H1 (cell line): ENCODE results near the gene USP17L21. TPM values are rescaled to one million over a fixed set of nuclear protein-coding genes. Genes with fewer than 3 reads are reported as not detected.
"Not testable (repeated sequence)": the region's sequence is repeated elsewhere in the genome, so short reads cannot be mapped to it uniquely, and the experiment has no call there.

Source experiments
- CTCF ChIA-PET: fragments of 300-600 bp; sonication (Branson Sonifier 250); formaldehyde crosslinking; loops from one replicate; lab custom pipeline; 2021; ENCODE audit not compliant: partially characterized antibody; lab: Charles Lee
- POLR2A ChIA-PET: fragments of 300-600 bp; sonication (Branson Sonifier 250); formaldehyde crosslinking; loops from one replicate; lab custom pipeline; 2021; ENCODE audit warnings: inconsistent platforms; ENCODE audit not compliant: partially characterized antibody; lab: Charles Lee
- DNase-seq, 2 experiments: peaks; one replicate each; pipeline versions ENCODE4 v3.0.0 to v3.0.0-alpha.2; 2010 to 2022; ENCODE audit warnings: low spot score in 2 of 2, low read depth in 1 of 2, mixed read lengths in 1 of 2
- FAIRE-seq: peaks from 2 replicates; lab custom pipeline; 2011; peaks lifted over from hg19 to GRCh38; lab: Jason Lieb, UNC
- H2AFZ ChIP-seq: 2 replicates; pipeline ENCODE4 v1.8.1; 2012; ENCODE audit warnings: low read length, inconsistent platforms
- H2AK5ac ChIP-seq: 2 replicates; pipeline ENCODE4 v1.6.1; 2013; ENCODE audit warnings: low read depth, low read length
- H2BK120ac ChIP-seq: replicated peaks from 2 replicates; pipeline ENCODE3; 2013; ENCODE audit warnings: low read depth, low read length, inconsistent platforms
- H2BK12ac ChIP-seq: 2 replicates; pipeline ENCODE4 v1.6.1; 2013; ENCODE audit warnings: low read depth, low read length
- H2BK15ac ChIP-seq: 2 replicates; pipeline ENCODE4 v1.6.1; 2013; ENCODE audit warnings: low read length
- H2BK20ac ChIP-seq: 2 replicates; pipeline ENCODE4 v1.6.1; 2013; ENCODE audit warnings: low read length
- H2BK5ac ChIP-seq: 2 replicates; pipeline ENCODE4 v1.6.1; 2013; ENCODE audit warnings: low read depth, low read length
- H3K14ac ChIP-seq: 2 replicates; pipeline ENCODE4 v1.6.1; 2013; ENCODE audit warnings: inconsistent platforms; ENCODE audit not compliant: insufficient read length
- H3K18ac ChIP-seq: 2 replicates; pipeline ENCODE4 v1.6.1; 2013; ENCODE audit warnings: low read length; ENCODE audit errors: extremely low read depth
- H3K23ac ChIP-seq: 2 replicates; pipeline ENCODE4 v1.6.1; 2013; ENCODE audit warnings: inconsistent platforms; ENCODE audit not compliant: insufficient read length
- H3K23me2 ChIP-seq: 2 replicates; pipeline ENCODE4 v1.6.1; 2013; ENCODE audit warnings: low read depth, low read length
- H3K27ac ChIP-seq: 2 replicates; pipeline ENCODE4 v1.6.1; 2011; ENCODE audit warnings: low read depth, low read length, inconsistent platforms
- H3K27me3 ChIP-seq, 4 experiments: replicated peaks in 1 of 4; 1 replicate in 1 of 4; 2 replicates in 3 of 4; pipeline versions ENCODE4 v1.6.1 to v1.8.1; 2011 to 2013; ENCODE audit warnings: low read length in 3 of 4, mild to moderate bottlenecking in 3 of 4, inconsistent platforms in 2 of 4, mixed read lengths in 2 of 4, moderate library complexity in 1 of 4; ENCODE audit not compliant: control insufficient read depth in 3 of 4, insufficient read depth in 3 of 4; ENCODE audit errors: extremely low read depth in 1 of 4
- H3K36me3 ChIP-seq, 4 experiments: 2 replicates each; pipeline versions ENCODE4 v1.6.1 to v1.8.1; 2011 to 2013; ENCODE audit warnings: mild to moderate bottlenecking in 4 of 4, low read length in 3 of 4, moderate library complexity in 2 of 4, control low read depth in 1 of 4, inconsistent platforms in 1 of 4; ENCODE audit not compliant: insufficient read depth in 4 of 4, control insufficient read depth in 2 of 4
- H3K4ac ChIP-seq: replicated peaks from 2 replicates; pipeline ENCODE3; 2013; ENCODE audit warnings: low read length, low read depth, mixed read lengths, inconsistent platforms; ENCODE audit not compliant: insufficient read length
- H3K4me1 ChIP-seq, 4 experiments: replicated peaks in 1 of 4; 1 replicate in 1 of 4; 2 replicates in 3 of 4; pipeline versions ENCODE4 v1.6.1 to v1.8.1; 2011 to 2013; ENCODE audit warnings: low read length in 3 of 4, inconsistent platforms in 2 of 4, mixed read lengths in 1 of 4; ENCODE audit not compliant: insufficient read depth in 4 of 4, control insufficient read depth in 3 of 4
- H3K4me2 ChIP-seq, 2 experiments: 2 replicates each; pipeline versions ENCODE4 v1.6.1 to v1.8.1; 2011 to 2013; ENCODE audit warnings: low read depth in 2 of 2, low read length in 2 of 2, control low read depth in 1 of 2, inconsistent platforms in 1 of 2, mild to moderate bottlenecking in 1 of 2; ENCODE audit not compliant: insufficient read depth in 1 of 2
- H3K4me3 ChIP-seq, 4 experiments: fragments of 200-600, 300-600 bp in 1 of 4; sonication (generic), shearing (Covaris generic), sonication (Bioruptor Twin) in 1 of 4; 2 replicates each; pipeline versions ENCODE4 v1.5.1 to v1.8.1; 2011 to 2016; ENCODE audit warnings: low read length in 4 of 4, low read depth in 3 of 4, control low read depth in 2 of 4, inconsistent platforms in 2 of 4, mild to moderate bottlenecking in 2 of 4, mixed read lengths in 1 of 4, moderate library complexity in 1 of 4; ENCODE audit not compliant: insufficient read depth in 2 of 4; ENCODE audit errors: extremely low read depth in 1 of 4
- H3K56ac ChIP-seq: replicated peaks from 2 replicates; pipeline ENCODE3; 2013; ENCODE audit warnings: low read depth, mild to moderate bottlenecking, mixed read lengths, low read length, inconsistent platforms; ENCODE audit not compliant: insufficient read length
- H3K79me1 ChIP-seq: 2 replicates; pipeline ENCODE4 v1.6.1; 2013; ENCODE audit warnings: low read depth, low read length, control low read depth
- H3K79me2 ChIP-seq, 2 experiments: 2 replicates each; pipeline versions ENCODE4 v1.6.1 to v1.8.1; 2012 to 2013; ENCODE audit warnings: low read length in 2 of 2, mild to moderate bottlenecking in 2 of 2, inconsistent platforms in 1 of 2; ENCODE audit not compliant: insufficient read depth in 2 of 2, control insufficient read depth in 1 of 2
- H3K9ac ChIP-seq, 4 experiments: replicated peaks in 1 of 4; 1 replicate in 1 of 4; 2 replicates in 3 of 4; pipeline versions ENCODE4 v1.6.1 to v1.8.1; 2011 to 2013; ENCODE audit warnings: low read depth in 3 of 4, low read length in 3 of 4, control low read depth in 2 of 4, mild to moderate bottlenecking in 2 of 4, moderate library complexity in 2 of 4, inconsistent platforms in 1 of 4; ENCODE audit errors: extremely low read depth in 1 of 4
- H3K9me3 ChIP-seq, 2 experiments: 2 replicates each; pipeline versions ENCODE4 v1.6.1 to v1.8.1; 2012 to 2013; ENCODE audit warnings: mild to moderate bottlenecking in 2 of 2, moderate library complexity in 2 of 2, control low read depth in 1 of 2, inconsistent platforms in 1 of 2, low read depth in 1 of 2, low read length in 1 of 2, mixed read lengths in 1 of 2; ENCODE audit not compliant: insufficient read depth in 2 of 2
- H4K20me1 ChIP-seq, 2 experiments: replicated peaks in 1 of 2; 2 replicates each; pipeline versions ENCODE3 to v1.8.1; 2011 to 2013; ENCODE audit warnings: inconsistent platforms in 2 of 2, low read length in 2 of 2, mild to moderate bottlenecking in 1 of 2; ENCODE audit not compliant: insufficient read depth in 2 of 2, control insufficient read depth in 1 of 2
- H4K5ac ChIP-seq: 2 replicates; pipeline ENCODE4 v1.6.1; 2013; ENCODE audit warnings: low read length, low read depth, mixed read lengths, inconsistent platforms; ENCODE audit not compliant: insufficient read length
- H4K8ac ChIP-seq: 2 replicates; pipeline ENCODE4 v1.8.0; 2013; ENCODE audit warnings: mild to moderate bottlenecking, moderate library complexity, low read length, inconsistent platforms; ENCODE audit not compliant: insufficient read depth; ENCODE audit errors: extremely low read depth
- H4K91ac ChIP-seq: replicated peaks from 2 replicates; pipeline ENCODE3; 2013; ENCODE audit warnings: low read length, mixed read lengths, inconsistent platforms; ENCODE audit not compliant: insufficient read length
- WGBS, 2 experiments: shearing (Covaris generic) in 1 of 2; methylation state at CpG; one replicate each; pipeline versions ENCODE4 v1.1.6 to v1.1.7; 2013 to 2015; ENCODE audit warnings: low lambda C conversion rate in 2 of 2, mixed read lengths in 2 of 2, inconsistent platforms in 1 of 2, low coverage in 1 of 2, missing lambda C conversion rate in 1 of 2; ENCODE audit not compliant: insufficient replicate concordance in 2 of 2, insufficient coverage in 1 of 2, insufficient read length in 1 of 2; ENCODE audit errors: extremely low coverage in 1 of 2, missing lambda C conversion rate in 1 of 2; 5-methylcytosine and 5-hydroxymethylcytosine counted together
- long read RNA-seq, 2 experiments: library from RNA in 1 of 2; library from capped mRNA in 1 of 2; stranded (forward); transcript quantifications; one replicate each; pipeline ENCODE4 v2.0.0, GENCODE V29; 2021; ENCODE audit warnings: inconsistent platforms in 1 of 2
- polyA minus RNA-seq, 3 experiments: library from RNA; depleted of rRNA, polyadenylated mRNA; stranded (reverse); fragments of >200 nt; gene quantifications; 1 replicate in 2 of 3; 2 replicates in 1 of 3; pipeline ENCODE4 v1.2.3, GENCODE V29; 2011
- polyA plus RNA-seq, 7 experiments: library from polyadenylated mRNA; depleted of rRNA in 3 of 7; stranded (reverse) in 5 of 7; unstranded in 2 of 7; fragments of >200 nt in 5 of 7; fragments of 200-250 nt in 2 of 7; gene quantifications; 1 replicate in 5 of 7; 2 replicates in 1 of 7; 4 replicates in 1 of 7; pipeline versions ENCODE4 v1.2.1 to v1.2.3, GENCODE V29; 2011 to 2013; ENCODE audit warnings: missing spikeins in 2 of 7, mixed read lengths in 2 of 7
- total RNA-seq: library from RNA; stranded (reverse); fragmentation: NEBNext Ultra II Directional; extraction: Animal tissue kit (Norgen Biotek cat#: 25700); gene quantifications from 2 replicates; pipeline ENCODE4 v1.2.1, GENCODE V29; 2021

The USP17L21 gene, protein sequence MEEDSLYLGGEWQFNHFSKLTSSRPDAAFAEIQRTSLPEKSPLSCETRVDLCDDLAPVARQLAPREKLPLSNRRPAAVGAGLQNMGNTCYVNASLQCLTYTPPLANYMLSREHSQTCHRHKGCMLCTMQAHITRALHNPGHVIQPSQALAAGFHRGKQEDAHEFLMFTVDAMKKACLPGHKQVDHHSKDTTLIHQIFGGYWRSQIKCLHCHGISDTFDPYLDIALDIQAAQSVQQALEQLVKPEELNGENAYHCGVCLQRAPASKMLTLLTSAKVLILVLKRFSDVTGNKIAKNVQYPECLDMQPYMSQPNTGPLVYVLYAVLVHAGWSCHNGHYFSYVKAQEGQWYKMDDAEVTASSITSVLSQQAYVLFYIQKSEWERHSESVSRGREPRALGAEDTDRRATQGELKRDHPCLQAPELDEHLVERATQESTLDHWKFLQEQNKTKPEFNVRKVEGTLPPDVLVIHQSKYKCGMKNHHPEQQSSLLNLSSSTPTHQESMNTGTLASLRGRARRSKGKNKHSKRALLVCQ
- total RNA-seq (not detected in 2 replicates), polyA plus RNA-seq (2011; rRNA removed) (not detected in 2 replicates), polyA minus RNA-seq (2011; rRNA and poly(A)+ RNA removed) (not detected in 2 replicates)
- polyA plus RNA-seq (2011; cell fraction: cytosol; rRNA removed), result not detected
- not detected for polyA plus RNA-seq (2011; cell fraction: nucleus; rRNA removed)
- polyA plus RNA-seq (2012, experiment 1 of 2), result not detected in 4 replicates
- polyA plus RNA-seq (2012, experiment 2 of 2), result not detected
- not detected for polyA plus RNA-seq (2013, experiment 1 of 2)
- polyA plus RNA-seq (2013, experiment 2 of 2), result not detected
- not detected for polyA minus RNA-seq (2011; cell fraction: cytosol; rRNA and poly(A)+ RNA removed)
- polyA minus RNA-seq (2011; cell fraction: nucleus; rRNA and poly(A)+ RNA removed), result not detected
- long read RNA-seq, experiment 1, result 0 reads
- long read RNA-seq, experiment 2, result 0 reads

DNA sequence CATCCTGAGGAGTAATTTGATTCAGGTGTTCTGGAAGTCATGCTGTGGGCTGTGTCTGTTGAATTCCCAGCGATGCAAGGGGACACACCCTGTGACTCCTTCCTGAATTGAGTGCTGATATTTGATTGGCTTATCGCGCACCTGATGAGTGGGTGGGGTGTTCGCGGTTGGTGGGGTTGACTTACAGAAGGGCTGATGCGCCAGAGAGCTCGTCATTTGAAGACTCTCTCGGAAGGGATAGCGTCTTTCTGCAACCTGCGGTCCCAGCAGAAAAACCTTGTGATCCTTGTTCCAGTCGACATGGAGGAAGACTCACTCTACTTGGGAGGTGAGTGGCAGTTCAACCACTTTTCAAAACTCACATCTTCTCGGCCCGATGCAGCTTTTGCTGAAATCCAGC lies at the start of gene USP17L21:
Gene USP17L21 (plus strand): TSS at position 301 of the 400 bp plus-strand sequence. CDS start 0 bp downstream, at position 301.
- H3K56ac ChIP-seq, H2BK12ac ChIP-seq, H3K4me1 ChIP-seq, H3K14ac ChIP-seq, H2BK5ac ChIP-seq, DNase-seq, H3K23ac ChIP-seq, H3K4me2 ChIP-seq, H4K91ac ChIP-seq, H3K79me2 ChIP-seq, H3K18ac ChIP-seq, H2BK15ac ChIP-seq, H3K27ac ChIP-seq, CTCF ChIA-PET, H3K4ac ChIP-seq, POLR2A ChIA-PET, FAIRE-seq, H2BK20ac ChIP-seq, H3K23me2 ChIP-seq, H4K5ac ChIP-seq, H3K79me1 ChIP-seq, H3K27me3 ChIP-seq, H2AK5ac ChIP-seq, H2AFZ ChIP-seq, H2BK120ac ChIP-seq, H3K36me3 ChIP-seq, H3K9ac ChIP-seq, H3K4me3 ChIP-seq, H4K8ac ChIP-seq, H4K20me1 ChIP-seq, H3K9me3 ChIP-seq: not testable (repeated sequence)
- WGBS, 2 experiments, result no CpG with 5 or more reads among the region's 13 CpGs
